Heart left ventricle (tissue), 16 donors: ENCODE measurements around the gene FOXJ2. TPM values are rescaled to one million over a fixed set of nuclear protein-coding genes. Genes with fewer than 3 reads are reported as not detected.

ENCODE experiments used
- ATAC-seq, 4 donors: fragments of 200-7000 bp; cut with Tn5 transposase; one replicate each; pipeline ENCODE4 v1.9.1; 2020 to 2022; ENCODE audit warnings: moderate library complexity in 4 of 4, mild to moderate bottlenecking in 3 of 4, moderate number of reproducible peaks in 1 of 4
- DNase-seq, 5 donors: peaks; one replicate each; pipeline ENCODE4 v3.0.0-alpha.2; 2020
- H3K27ac ChIP-seq, 12 donors: fragments of 200-600 bp; sonication (generic) in 4 of 12; one replicate each; pipeline versions ENCODE4 v1.5.0 to v1.8.0; 2016 to 2022; ENCODE audit warnings: mild to moderate bottlenecking in 2 of 12
- H3K27me3 ChIP-seq, 9 donors: fragments of 200-600 bp; sonication (generic) in 2 of 9; one replicate each; pipeline versions ENCODE4 v1.5.1 to v1.8.0; 2016 to 2022; ENCODE audit warnings: mild to moderate bottlenecking in 3 of 9
- H3K36me3 ChIP-seq, 9 donors: fragments of 200-600 bp; sonication (generic) in 2 of 9; one replicate each; pipeline versions ENCODE4 v1.5.0 to v1.8.0; 2018 to 2022; ENCODE audit warnings: mild to moderate bottlenecking in 2 of 9
- H3K4me1 ChIP-seq, 12 donors: fragments of 200-600 bp; sonication (generic) in 4 of 12; one replicate each; pipeline versions ENCODE4 v1.5.0 to v1.8.0; 2016 to 2022; ENCODE audit warnings: mild to moderate bottlenecking in 3 of 12
- H3K4me3 ChIP-seq, 12 donors: fragments of 200-600 bp; sonication (generic) in 4 of 12; one replicate each; pipeline versions ENCODE4 v1.5.0 to v1.8.0; 2017 to 2022; ENCODE audit warnings: mild to moderate bottlenecking in 9 of 12, moderate library complexity in 4 of 12
- H3K9me3 ChIP-seq, 12 donors: fragments of 200-600 bp; sonication (generic) in 4 of 12; one replicate each; pipeline versions ENCODE4 v1.5.0 to v1.8.0; 2016 to 2022; ENCODE audit warnings: mild to moderate bottlenecking in 1 of 12
- CTCF ChIP-seq, 12 donors: fragments of 200-600 bp; sonication (generic) in 4 of 12; IDR thresholded peaks; one replicate each; pipeline versions ENCODE4 v1.5.0 to v1.8.0; 2018 to 2022; ENCODE audit warnings: antibody characterized with exemption in 12 of 12, mild to moderate bottlenecking in 5 of 12
- POLR2A ChIP-seq, 2 donors: fragments of 450-650 bp; IDR thresholded peaks; one replicate each; pipeline ENCODE4 v1.6.1; 2017; ENCODE audit warnings: antibody characterized with exemption in 2 of 2, mild to moderate bottlenecking in 2 of 2, moderate library complexity in 2 of 2
- WGBS, 4 donors: extraction: QIAGEN DNeasy Blood & Tissue Kit in 2 of 4; methylation state at CpG; one replicate each; pipeline versions ENCODE4 v1.1.5 to v1.1.7; 2013 to 2018; 5-methylcytosine and 5-hydroxymethylcytosine counted together
- intact Hi-C, 10 donors: fragments of 100-400 bp; cut with DNase I; formaldehyde crosslinking; loops; one replicate each; pipeline versions ENCODE4 v1.11.1 to v1.14.2; 2022
- polyA plus RNA-seq, 2 donors: library from polyadenylated mRNA; stranded (reverse); fragments of 200-250 nt; gene quantifications; one replicate each; pipeline ENCODE4 v1.2.3, GENCODE V29; 2013
- total RNA-seq, 9 donors: library from RNA; depleted of rRNA in 2 of 9; stranded (reverse); fragments of >200 nt in 2 of 9; fragmentation: NEBNext Ultra II Directional in 3 of 9; extraction: Animal tissue kit (Norgen Biotek cat#: 25700) in 3 of 9; gene quantifications; one replicate each; pipeline versions ENCODE4 v1.1.0 to v1.2.4, GENCODE V29; 2016 to 2023
- donor health status: ischemic (EF 13 %, LVEDD 7.1; RV severe dilation, severe dysfunction).
- donor health status: healthy with polysubstance abuse.
- donor health status: DM: no; HTN: yes; CAD: no.
- donor health status: DM: no; HTN: no; CAD: no.
- donor health status: ischemic (EF 25% LVEDD 6.9; RV normal size, moderate dysfunction).
- donor health status: ischemic (EF 25% LVEDD 5.7; RV mildly dilated, moderate dysfunction).
- donor health status: healthy.
- donor health status: DM: yes; HTN: yes; CAD: no.
- donor health status: ischemic (EF 35%, LVEDD 5.7; RV mildly dilated, moderate dysfunction).
- donor health status: nonischemic (EF 11% LVEDD 7.7; RV severe dilation, severe dysfunction).
- donor health status: DM: yes; HTN: yes; CAD: no.
- donor health status: PGD.
- donor health status: ischemic (EF 29% LVEDD 5.4; RV normal size, mild dysfunction).
- donor health status: nonischemic (EF 23%, LVEDD 6.1; RV moderate dilation, normal function).

Gene FOXJ2
- total and polyA plus RNA-seq, 11 donors, result 9.4 to 34.7 (median 23.7) TPM

GRCh38 chr12:8018666-8019581 lies 13.6 kb upstream of the FOXJ2 start:
- Histone ChIP-seq H3K4me3 (peak overlapping the region; percentile 17 to 51 (median 44)), H3K4me1 (peaks cover 0 to 13% (median 5%) of the 10 kb centered on the region in 12 donors), H3K9me3 (no peaks in the 10 kb centered on the region), H3K36me3 (no peaks in the 10 kb centered on the region), H3K27ac (no peak overlapping the region), H3K27me3 (peaks cover 0 to 49% (median 19%) of the 10 kb centered on the region in 9 donors)
- WGBS, 4 donors, result 3 to 8% (median 3%) methylated on average over 26 to 58 of the region's 58 CpGs
- ATAC-seq (peak in 3 of 4 donors; percentile 52 to 63 (median 60)), DNase-seq (no peak)
- TF ChIP-seq CTCF (IDR thresholded peaks at IDR 0.05) (no peak), POLR2A (IDR thresholded peaks at IDR 0.05) (no peak)
- intact Hi-C loops, result no loop called here

GRCh38 chr12:8026291-8026900 lies 6.1 kb upstream of the FOXJ2 start:
- no peaks in the 10 kb centered on the region for H3K9me3 ChIP-seq
- TF ChIP-seq CTCF (IDR thresholded peaks at IDR 0.05) (no peak), POLR2A (IDR thresholded peaks at IDR 0.05) (peak in 1 of 2 donors; percentile 57)
- H3K36me3 ChIP-seq, result peaks cover 0 to 5% (median 0%) of the 10 kb centered on the region in 9 donors
- DNase-seq (peak; percentile 94 to 98 (median 98)), ATAC-seq (peak; percentile 98 to 100 (median 98))
- H3K4me3 ChIP-seq, result peak overlapping the region; percentile 40 to 84 (median 78)
- H3K27ac ChIP-seq, result peak overlapping the region; percentile 98 to 100 (median 100)
- 0 to 1% (median 0%) methylated on average over 27 of the region's 27 CpGs for WGBS, 4 donors
- peaks cover 0 to 10% (median 4%) of the 10 kb centered on the region in 12 donors for H3K4me1 ChIP-seq
- intact Hi-C loops, result loop anchor here in 2 of 10 donors (1.0 to 2.0 kb wide), 2 partner anchors 56 to 93 kb away; partner anchors contain the start of gene NECAP1 (in 1 of the 2)
- H3K27me3 ChIP-seq, result no peaks in the 10 kb centered on the region

- peak overlapping the region in 3 of 12 donors; percentile 98 to 100 (median 100) for H3K27ac ChIP-seq
- H3K4me1 ChIP-seq, result peaks cover 0 to 18% (median 8%) of the 10 kb centered on the region in 12 donors
- H3K4me3 ChIP-seq, result peak overlapping the region in 6 of 12 donors; percentile 78 to 84 (median 80)
- no peaks in the 10 kb centered on the region for H3K9me3 ChIP-seq
- intact Hi-C loops, result loop anchor here in 1 of 10 donors (2.0 kb wide), 1 partner anchor 55 kb away; the partner anchor contains the start of gene NECAP1
- TF ChIP-seq CTCF (IDR thresholded peaks at IDR 0.05) (no peak), POLR2A (IDR thresholded peaks at IDR 0.05) (no peak)
- WGBS, 4 donors, result 70 to 82% (median 76%) methylated on average over 5 of the region's 5 CpGs
- ATAC-seq (no peak), DNase-seq (no peak)
- H3K36me3 ChIP-seq, result peaks cover 0 to 5% (median 0%) of the 10 kb centered on the region in 9 donors
- no peaks in the 10 kb centered on the region for H3K27me3 ChIP-seq
Measured at GRCh38 chr12:8027856-8028255, 4.7 kb upstream of the FOXJ2 start.

- no peaks in the 10 kb centered on the region for H3K27me3 ChIP-seq
- H3K4me1 ChIP-seq, result peaks cover 0 to 19% (median 8%) of the 10 kb centered on the region in 12 donors
- WGBS, 4 donors, result 96 to 99% (median 97%) methylated on average over 15 of the region's 15 CpGs
- no peak for TF ChIP-seq POLR2A (IDR thresholded peaks at IDR 0.05)
- TF ChIP-seq CTCF (IDR thresholded peaks at IDR 0.05), result no peak
- DNase-seq, result no peak
- no peak overlapping the region for H3K27ac ChIP-seq
- no peak for ATAC-seq
- H3K4me3 ChIP-seq, result no peak overlapping the region
- intact Hi-C loops, result no loop called here
- H3K36me3 ChIP-seq, result peaks cover 0 to 5% (median 0%) of the 10 kb centered on the region in 9 donors
- H3K9me3 ChIP-seq, result no peaks in the 10 kb centered on the region
Measured at GRCh38 chr12:8028267-8028666, 4.2 kb upstream of the FOXJ2 start.
